Testis (tissue), 2 donors: Measurements from ENCODE around the gene DNASE1L1.

Source experiments
- CTCF ChIP-seq, 3 experiments: fragments of 450-650 bp in 2 of 3; fragments of 200-600 bp in 1 of 3; sonication (generic) in 1 of 3; IDR thresholded peaks; one replicate each; pipeline ENCODE4 v1.5.1; 2016 to 2019; ENCODE audit warnings: antibody characterized with exemption in 3 of 3, mild to moderate bottlenecking in 2 of 3, moderate library complexity in 1 of 3
- POLR2A ChIP-seq: fragments of 450-650 bp; IDR thresholded peaks from one replicate; pipeline ENCODE4 v1.6.1; 2017; ENCODE audit warnings: antibody characterized with exemption, mild to moderate bottlenecking, moderate library complexity

GRCh38 chrX:154440623-154441357 lies 31.7 kb upstream of the DNASE1L1 start:
- no peak for TF ChIP-seq CTCF (IDR thresholded peaks at IDR 0.05)
- TF ChIP-seq POLR2A = no peak
